Right renal cortex interstitium (tissue), 3 donors: ENCODE measurements around the gene EPB41L5. TPM values are rescaled to one million over a fixed set of nuclear protein-coding genes. Genes with fewer than 3 reads are reported as not detected.
A peak's percentile ranks its signal among the peaks of the same experiment; 100 is the strongest.
"Not testable (repeated sequence)": the region's sequence is repeated elsewhere in the genome, so short reads cannot be mapped to it uniquely, and the experiment has no call there.

Experiments used
- DNase-seq, 3 donors: peaks; one replicate each; pipeline ENCODE4 v3.0.0-alpha.2; 2013; ENCODE audit warnings: low read depth in 3 of 3, low spot score in 2 of 3
- polyA plus RNA-seq, 3 donors: library from polyadenylated mRNA; unstranded; fragments of 120-200 nt; gene quantifications; one replicate each; pipeline ENCODE4 v1.2.1, GENCODE V29; 2013; ENCODE audit not compliant: insufficient read length in 3 of 3

The EPB41L5 gene
- polyA plus RNA-seq, 3 donors = 92.3 to 106 (median 99.1) TPM

DNA sequence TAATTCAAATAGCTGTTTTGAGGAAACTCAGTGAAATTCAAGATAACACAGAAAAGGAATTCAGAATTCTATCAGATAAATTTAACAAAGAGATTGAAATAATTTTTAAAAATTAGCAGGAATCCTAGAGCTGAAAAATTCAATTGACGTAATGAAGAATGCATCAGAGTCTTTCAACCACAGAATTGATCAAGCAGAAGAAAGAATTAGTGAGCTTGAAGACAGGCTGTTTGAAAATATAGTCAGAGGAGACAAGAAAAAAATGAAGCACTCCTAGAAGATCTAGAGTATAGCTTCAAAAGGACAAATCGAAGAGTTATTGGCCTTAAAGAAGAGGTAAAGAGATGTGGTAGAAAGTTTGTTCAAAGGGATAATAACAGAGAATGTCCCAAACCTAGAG, 122.1 kb downstream of the EPB41L5 start:
- not testable (repeated sequence) for DNase-seq

GRCh38 chr2:120140866-120141265, 128.0 kb downstream of the EPB41L5 start:
- no peak for DNase-seq

- DNase-seq = no peak
These were observed 128.6 kb downstream of the EPB41L5 start for GRCh38 chr2:120141300-120142069.

DNA sequence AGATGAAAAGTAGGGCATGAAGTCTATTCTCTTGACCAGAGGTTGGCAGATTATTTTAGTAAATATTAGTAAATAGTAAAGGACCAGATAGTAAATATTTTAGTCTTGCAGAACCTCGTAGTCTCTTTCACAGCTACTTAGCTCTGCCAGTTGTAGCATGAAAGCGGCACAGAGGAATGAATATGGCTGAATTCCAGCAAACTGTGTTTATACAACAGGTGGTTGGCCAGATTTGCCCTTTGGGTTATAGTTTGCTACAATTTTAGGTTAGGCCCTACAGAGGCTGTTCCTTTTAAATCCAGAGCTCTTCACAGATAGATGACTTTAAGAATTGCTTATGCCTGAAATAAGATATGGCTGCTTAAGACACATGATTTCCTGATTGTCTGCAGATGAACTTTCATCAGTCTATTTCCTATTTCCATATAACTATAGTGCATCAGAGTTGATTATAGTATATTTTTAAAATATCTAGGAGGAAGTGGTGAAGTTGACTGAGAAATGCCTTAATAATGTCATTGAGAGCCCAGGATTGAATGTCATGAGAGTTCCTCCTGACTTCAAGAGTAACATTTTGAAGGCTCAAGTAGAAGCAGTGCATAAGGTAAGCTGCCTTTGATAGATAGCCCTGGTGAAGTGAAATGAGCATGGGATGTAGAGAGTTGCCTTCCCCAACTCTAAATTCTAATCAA, 129.8 kb downstream of the EPB41L5 start:
- DNase-seq = no peak

GRCh38 chr2:120148229-120148628, 135.4 kb downstream of the EPB41L5 start:
- DNase-seq = no peak

DNA sequence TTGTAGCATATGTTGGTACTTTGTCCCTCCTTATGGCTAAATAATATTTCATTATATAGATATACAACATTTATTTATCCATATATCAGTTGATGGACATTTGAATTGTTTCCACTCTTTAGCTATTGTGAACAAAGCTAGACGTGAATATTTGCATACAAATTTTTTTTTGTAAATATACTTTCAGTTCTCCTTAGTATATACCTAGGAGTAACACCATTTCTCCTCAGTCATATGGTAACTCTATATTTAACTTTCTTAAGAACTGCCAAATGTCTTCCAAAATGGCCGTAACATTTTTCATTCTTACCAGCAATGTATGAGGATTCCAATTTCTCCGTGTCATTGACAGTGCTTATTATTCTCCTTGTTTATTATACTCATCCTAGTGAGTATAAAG, 135.8 kb downstream of the EPB41L5 start:
- DNase-seq = no peak

DNA sequence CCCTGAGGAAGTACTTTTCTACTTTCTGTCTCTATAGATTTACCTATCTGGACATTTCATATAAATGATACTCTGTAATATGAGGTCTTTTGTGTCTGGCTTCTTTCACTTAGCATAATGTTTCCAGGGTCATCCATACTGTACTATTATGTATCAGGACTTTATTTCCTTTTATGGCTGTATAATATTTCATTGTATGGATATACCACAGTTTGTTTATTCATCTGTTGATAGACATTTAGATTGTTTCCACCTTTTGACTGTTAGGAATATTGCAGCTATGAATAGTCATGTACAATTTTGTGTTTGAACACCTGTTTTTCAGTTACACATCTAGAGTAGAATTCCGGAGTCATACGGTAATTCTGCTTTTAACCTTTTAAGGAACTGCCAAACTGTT, 136.5 kb downstream of the EPB41L5 start:
- DNase-seq = no peak

- no peak for DNase-seq
These were observed 137.2 kb downstream of the EPB41L5 start for GRCh38 chr2:120150040-120150482.

DNA sequence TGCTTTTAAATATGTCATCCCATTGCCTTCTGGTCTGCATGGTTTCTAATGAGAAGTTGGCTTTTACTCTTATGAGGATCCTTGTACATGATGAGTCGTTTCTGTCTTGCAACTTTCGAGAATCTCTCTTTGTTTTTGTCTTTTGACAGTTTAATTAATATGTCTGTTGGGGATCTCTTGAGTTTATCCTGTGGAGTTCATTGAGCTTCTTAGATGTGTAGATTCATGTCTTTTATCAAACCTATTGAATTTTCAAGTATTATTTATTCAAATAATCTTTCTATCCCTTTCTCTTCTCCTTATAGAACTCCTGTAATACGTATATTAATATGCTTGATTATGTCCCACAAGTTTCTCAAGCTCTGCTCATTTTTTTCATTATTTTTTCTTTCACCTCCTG, 142.4 kb downstream of the EPB41L5 start:
- no peak for DNase-seq

DNA sequence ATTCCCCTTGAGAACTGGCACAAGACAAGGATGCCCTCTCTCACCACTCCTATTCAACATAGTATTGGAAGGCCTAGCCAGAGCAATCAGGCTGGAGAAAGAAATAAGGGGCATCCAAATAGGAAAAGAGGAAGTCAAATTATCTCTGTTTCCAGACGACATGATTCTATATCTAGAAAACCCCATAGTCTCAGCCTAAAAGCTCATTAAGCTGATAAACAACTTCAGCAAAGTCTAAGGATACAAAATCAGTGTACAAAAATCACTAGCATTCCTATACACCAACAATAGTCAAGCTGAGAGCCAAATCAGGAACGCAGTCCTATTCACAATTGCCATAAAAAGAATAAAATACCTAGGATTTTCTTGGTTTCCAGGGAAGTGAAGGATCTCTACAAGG, 145.8 kb downstream of the EPB41L5 start:
- not testable (repeated sequence) for DNase-seq

DNA sequence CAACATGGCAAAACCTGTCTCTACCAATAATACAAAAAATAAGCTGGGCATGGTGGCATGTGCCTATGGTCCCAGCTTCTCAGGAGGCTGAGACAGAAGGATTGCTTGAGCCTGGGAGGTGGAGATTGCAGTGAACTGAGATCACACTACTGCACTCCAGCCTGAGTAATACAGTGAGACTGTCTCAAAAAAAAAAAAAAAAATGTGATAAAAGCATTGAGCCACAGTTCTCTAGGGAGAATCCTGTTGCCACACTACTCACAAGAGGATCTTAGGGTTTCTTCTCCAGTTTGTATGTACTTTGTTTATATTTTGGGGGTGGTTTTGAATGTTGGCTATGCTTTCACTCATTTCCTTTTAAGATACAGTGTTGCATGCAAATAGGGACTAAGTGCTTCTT, 148.3 kb downstream of the EPB41L5 start:
- no peak for DNase-seq

GRCh38 chr2:120162716-120163115, 149.8 kb downstream of the EPB41L5 start:
- DNase-seq = no peak

GRCh38 chr2:120167272-120167671, 154.4 kb downstream of the EPB41L5 start:
- DNase-seq = no peak

DNA sequence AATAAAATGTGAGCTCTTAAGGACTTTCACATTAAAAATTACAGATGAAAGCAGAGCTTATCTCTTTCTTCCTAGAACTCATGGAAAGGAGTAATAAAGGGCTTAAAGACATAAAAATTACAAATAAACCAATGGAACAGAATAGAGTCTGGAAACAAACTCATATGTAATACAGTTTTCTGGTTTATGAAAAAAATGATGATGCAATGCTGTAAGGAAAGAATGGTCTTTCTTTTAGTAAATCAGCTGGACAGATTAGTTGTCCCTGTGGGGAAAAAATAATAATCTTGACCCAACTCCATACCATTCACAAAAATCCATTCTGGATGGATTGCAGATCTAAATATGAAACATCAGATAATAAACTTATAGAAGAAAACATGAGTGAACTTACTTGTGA, 156.1 kb downstream of the EPB41L5 start:
- no peak for DNase-seq

GRCh38 chr2:120174963-120175581, 162.2 kb downstream of the EPB41L5 start:
- DNase-seq = peak; percentile 48 to 58 (median 52)

DNA sequence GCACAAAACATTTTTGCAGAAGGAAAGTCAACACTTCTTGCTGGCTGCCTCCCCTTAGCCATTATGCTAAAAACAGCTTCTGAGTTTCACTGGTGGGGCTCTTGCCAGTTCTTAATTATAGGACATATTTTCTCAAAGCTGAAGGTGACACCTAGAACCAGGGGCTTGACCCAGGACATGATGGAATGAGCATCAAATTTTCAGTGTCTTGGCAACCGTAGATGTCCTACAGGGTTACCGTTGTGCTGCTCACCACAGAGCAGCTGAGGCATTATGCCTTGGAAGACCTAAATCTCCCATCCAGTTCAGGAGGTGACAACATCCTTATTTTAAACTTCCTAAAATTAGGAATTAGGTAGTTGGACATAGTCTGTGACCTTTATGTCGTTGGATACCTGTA, 163.6 kb downstream of the EPB41L5 start:
- DNase-seq = no peak

- no peak for DNase-seq
These were observed 164.2 kb downstream of the EPB41L5 start for GRCh38 chr2:120177001-120177621.

DNA sequence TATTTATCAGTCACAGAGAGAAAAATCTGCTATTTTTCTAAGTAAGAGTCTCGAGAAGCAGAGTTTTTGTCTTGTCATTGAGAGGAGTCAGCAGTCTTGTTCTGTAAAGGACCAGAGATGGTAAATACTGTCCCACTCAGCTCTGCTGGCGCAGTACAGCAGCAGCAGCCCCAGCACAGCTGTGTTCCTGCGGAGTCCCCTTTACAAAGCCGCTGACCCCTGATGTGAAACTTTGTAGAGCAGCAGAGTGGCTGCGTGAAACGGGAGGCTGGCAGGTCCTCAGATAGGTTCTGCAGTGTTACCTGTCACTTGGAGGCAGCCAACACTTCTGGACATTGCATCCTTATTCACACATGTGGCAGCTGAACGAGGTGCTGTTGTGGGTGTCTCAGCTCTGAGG, 165.1 kb downstream of the EPB41L5 start:
- DNase-seq = no peak

DNA sequence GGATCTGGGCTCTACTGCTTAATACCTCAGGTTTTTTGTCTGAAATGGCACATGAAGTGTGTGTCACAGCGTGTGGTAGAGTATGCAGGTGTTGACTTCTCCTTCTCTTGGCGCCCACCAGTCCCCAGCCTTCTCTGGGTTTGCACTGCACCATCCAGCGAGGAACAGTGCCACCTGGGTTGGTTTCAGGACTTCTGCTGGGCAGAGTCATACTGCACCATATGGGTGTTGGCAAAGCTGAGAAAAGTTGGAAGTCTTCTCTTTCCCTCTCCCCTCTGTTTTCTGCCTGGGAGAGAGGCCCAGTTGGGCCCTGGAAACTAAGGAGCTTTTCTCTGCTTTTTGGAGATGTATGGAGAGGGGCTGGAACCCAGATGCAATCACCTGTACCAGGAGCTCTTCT, 166.5 kb downstream of the EPB41L5 start:
- no peak for DNase-seq

DNA sequence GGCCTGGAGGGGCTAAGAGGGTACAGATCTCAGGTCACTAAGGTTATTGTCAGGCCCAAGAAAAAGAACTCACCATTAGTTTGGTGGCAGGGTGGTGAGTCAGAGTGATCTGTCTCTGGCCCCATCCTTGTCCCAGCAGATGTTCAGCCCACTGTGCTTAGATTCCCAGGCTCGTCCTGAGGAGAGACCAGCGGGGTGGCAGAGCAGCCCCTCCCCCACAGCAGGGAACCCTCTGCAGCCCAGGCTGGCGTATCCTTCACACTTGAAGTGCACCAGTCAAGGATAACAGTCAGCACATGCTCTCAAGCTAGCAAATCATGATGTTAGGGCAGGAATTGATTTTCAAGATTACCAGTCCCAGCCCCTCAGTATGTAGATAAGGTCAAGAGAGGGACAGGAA, 167.2 kb downstream of the EPB41L5 start:
- no peak for DNase-seq

DNA sequence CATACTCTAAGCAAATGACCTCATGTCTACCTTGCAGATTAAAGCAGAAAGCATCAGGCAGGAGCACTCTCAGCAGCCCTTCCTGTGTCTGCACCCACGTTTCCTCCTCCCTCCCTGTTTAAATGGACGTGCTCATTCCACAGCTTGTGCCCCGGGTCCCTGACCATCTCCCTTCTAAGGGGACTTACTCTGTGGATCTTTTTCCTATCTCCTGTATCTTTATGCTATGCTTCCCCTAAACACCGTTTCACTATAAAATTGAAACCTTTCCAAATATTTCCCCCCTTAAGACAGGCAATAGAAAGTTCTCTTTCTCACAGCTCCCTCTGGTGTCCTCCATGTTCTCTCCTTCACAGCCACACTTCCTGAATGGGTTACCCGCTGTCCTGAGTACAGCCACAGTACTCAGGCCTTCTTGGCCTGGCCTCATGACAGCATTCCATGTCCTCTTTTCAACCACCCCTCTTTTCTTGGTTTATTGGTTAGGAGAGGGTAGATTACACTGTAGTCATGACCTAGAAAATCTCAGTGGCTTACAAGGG, 169.2 kb downstream of the EPB41L5 start:
- no peak for DNase-seq
